Middle frontal gyrus (tissue), 1 donor: ENCODE data around the gene BCL2L2.

Source experiments
- DNase-seq: peaks from one replicate; pipeline ENCODE4 v3.0.0-alpha.2; 2015; ENCODE audit warnings: low spot score; ENCODE audit errors: extremely low spot score

Gene BCL2L2

GRCh38 chr14:23299986-23300686, 6.5 kb upstream of the BCL2L2 start:
- DNase-seq = no peak

- no peak for DNase-seq
Measured at GRCh38 chr14:23300687-23301223, 5.9 kb upstream of the BCL2L2 start.

- peak; percentile 97 for DNase-seq
Measured at GRCh38 chr14:23301288-23301968, 5.2 kb upstream of the BCL2L2 start.

GRCh38 chr14:23301969-23302289, 4.7 kb upstream of the BCL2L2 start:
- no peak for DNase-seq

- DNase-seq = no peak
Measured at GRCh38 chr14:23302290-23303225, 4.1 kb upstream of the BCL2L2 start, which contains the start of gene PPP1R3E. Gene PPP1R3E (minus strand): TSS chr14:23302859. CDS start chr14:23302576, 283 bp downstream.

- DNase-seq = no peak
Measured at GRCh38 chr14:23307146-23307530, 505 bp downstream of the BCL2L2 start.

GRCh38 chr14:23307687-23308644, 1.3 kb downstream of the BCL2L2 start:
- DNase-seq = no peak

GRCh38 chr14:23308721-23309445, 2.2 kb downstream of the BCL2L2 start:
- DNase-seq = no peak

GRCh38 chr14:23310546-23310945, 3.9 kb downstream of the BCL2L2 start:
- no peak for DNase-seq

- DNase-seq = no peak
Measured at GRCh38 chr14:23316300-23316699, 9.7 kb downstream of the BCL2L2 start.

GRCh38 chr14:23319746-23320583, 13.3 kb downstream of the BCL2L2 start:
- DNase-seq = no peak

- peak; percentile 100 for DNase-seq
Measured at GRCh38 chr14:23320584-23321571, 14.2 kb downstream of the BCL2L2 start, which contains the start of gene PABPN1. Gene PABPN1 (plus strand): TSS chr14:23321457. CDS start chr14:23321470, 13 bp downstream.

- DNase-seq = no peak
Measured at GRCh38 chr14:23321572-23322547, 15.2 kb downstream of the BCL2L2 start.

GRCh38 chr14:23322568-23323517, 16.2 kb downstream of the BCL2L2 start:
- no peak for DNase-seq

GRCh38 chr14:23323838-23324454, 17.3 kb downstream of the BCL2L2 start:
- no peak for DNase-seq
